ENCODE results near the gene OSCP1. TPM values are rescaled to one million over a fixed set of nuclear protein-coding genes. Genes with fewer than 3 reads are reported as not detected.
A peak's percentile ranks its signal among the peaks of the same experiment; 100 is the strongest.

The OSCP1 gene
- polyA plus RNA-seq, 6 donors from 2014 or later, result 0.62 TPM; not detected in 5

DNA sequence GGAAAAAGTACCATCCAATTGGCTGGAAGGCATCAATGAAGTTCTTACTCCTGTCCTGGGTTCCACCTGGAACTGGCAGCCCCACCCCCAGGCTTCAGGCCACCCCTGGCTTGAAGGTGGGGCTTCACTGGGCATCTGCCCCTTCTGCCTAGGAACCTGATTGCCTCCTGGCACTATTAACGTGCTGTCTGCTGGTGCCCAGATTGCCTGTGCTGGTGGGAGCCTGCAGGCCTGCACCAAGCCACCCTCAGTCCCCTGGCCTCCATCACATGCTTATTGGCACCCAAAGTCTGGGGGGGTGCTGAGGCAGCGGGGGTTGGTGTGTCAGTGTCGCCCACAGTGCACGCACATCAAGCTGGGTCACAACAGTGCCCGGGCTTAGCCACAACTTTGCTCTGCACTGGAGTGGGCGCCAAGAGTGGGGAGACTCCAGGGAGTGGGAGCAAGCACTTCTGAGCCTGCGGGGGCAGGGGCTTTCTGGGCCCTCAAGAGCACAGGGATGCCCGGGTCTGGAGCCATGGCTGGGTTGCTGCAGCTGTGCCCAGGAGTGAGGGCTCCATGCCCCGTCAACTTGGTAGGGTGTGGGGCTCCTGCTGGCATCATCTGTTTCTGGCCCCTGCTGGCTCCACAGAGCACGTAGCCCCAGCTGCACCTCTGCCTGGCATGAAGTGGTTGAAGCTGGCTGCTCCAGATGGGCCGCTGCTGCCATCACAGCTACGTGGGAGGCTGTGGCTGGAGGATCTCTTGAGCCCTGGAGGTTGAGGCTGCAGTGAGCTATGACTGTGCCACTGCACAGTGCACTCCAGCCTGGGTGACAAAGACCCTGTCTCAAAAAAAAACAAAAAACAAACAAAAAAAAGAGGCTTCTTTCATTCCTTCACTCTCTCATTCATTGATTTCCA is 48.4 kb downstream of the OSCP1 start:
- peaks cover 17 to 34% (median 28%) of the 10 kb centered on the region in 3 donors for H3K4me1 Mint-ChIP-seq
- no peak for DNase-seq
- no peak for ATAC-seq (ENCODE audit: low read depth in 2 of 2)
- H3K4me3 Mint-ChIP-seq, result peak overlapping the region in 2 of 8 donors; percentile 30 to 36
- no peaks in the 10 kb centered on the region for H3K27me3 Mint-ChIP-seq
- peak overlapping the region in 3 of 6 donors; percentile 35 to 52 (median 46) for H3K27ac Mint-ChIP-seq
- no peaks in the 10 kb centered on the region for H3K36me3 Mint-ChIP-seq
- peaks cover 0 to 5% (median 0%) of the 10 kb centered on the region in 7 donors for H3K9me3 Mint-ChIP-seq

DNA sequence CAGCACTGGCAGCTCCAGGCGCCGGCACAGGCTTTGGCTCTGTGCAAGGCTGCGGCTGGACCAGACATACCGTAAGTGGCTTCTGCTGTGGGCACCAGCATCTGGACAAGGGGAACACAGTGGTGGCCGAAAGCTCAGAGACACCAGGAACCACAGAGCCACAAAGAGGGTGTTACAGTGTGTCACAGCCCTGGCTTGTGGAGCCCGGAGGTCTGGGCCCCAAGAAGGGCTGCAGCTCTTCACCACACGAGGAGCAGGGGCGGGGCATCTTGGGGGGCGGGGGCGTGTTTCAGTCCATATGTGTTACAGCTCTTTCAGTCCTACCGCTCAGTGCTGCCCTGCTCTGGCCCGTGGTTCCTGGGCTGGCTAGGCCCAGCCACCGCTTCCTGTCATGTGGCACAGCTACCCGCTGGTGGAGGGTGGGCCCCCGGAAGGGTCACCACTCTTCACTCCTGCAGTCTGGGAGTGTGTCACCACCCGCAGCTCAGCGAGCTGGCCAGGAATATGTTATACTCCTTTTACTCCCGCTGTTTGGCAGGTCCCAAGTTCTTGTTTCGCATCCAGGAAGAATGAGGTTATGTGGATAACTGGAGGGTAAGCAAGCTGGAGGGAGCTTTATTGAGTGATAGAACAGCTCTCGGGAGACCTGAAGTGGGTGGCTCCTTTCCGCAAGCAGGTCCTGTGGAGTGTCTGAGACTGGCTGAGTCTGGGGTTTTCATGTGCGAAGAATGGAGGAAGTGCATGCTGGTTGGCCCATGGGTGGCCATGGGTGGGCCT is 49.2 kb downstream of the OSCP1 start:
- Mint-ChIP-seq H3K27ac (peak overlapping the region in 4 of 6 donors; percentile 14 to 89 (median 70)), H3K36me3 (no peaks in the 10 kb centered on the region), H3K4me1 (peaks cover 17 to 34% (median 28%) of the 10 kb centered on the region in 3 donors), H3K27me3 (no peaks in the 10 kb centered on the region), H3K9me3 (peaks cover 0 to 2% (median 0%) of the 10 kb centered on the region in 7 donors), H3K4me3 (peak overlapping the region in 5 of 8 donors; percentile 30 to 69 (median 46))
- ATAC-seq (ENCODE audit: low read depth in 2 of 2) (peak in 1 of 2 donors; percentile 12), DNase-seq (no peak)

DNA sequence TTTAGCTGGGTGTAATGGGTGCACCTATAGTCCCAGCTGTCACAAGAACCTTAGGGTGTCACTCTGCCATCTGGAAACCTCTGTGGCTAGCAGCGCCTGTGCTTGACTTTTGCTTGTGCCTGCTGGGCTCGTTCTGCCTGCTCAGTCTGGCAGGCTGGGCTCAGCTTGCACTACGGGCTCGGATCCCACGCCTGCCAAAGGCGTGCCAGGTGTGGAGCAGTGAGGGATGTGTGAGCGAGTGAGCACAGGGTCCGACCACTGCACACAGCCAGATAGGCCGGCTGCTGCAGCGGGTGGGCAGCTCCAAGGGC is 49.8 kb downstream of the OSCP1 start:
- Mint-ChIP-seq H3K27ac (no peak overlapping the region), H3K4me3 (peak overlapping the region in 3 of 8 donors; percentile 26 to 78 (median 30)), H3K36me3 (no peaks in the 10 kb centered on the region), H3K27me3 (no peaks in the 10 kb centered on the region), H3K4me1 (peaks cover 18 to 39% (median 32%) of the 10 kb centered on the region in 3 donors), H3K9me3 (peaks cover 0 to 2% (median 0%) of the 10 kb centered on the region in 7 donors)
- ATAC-seq (ENCODE audit: low read depth in 2 of 2), result no peak
- no peak for DNase-seq

- no peaks in the 10 kb centered on the region for H3K36me3 Mint-ChIP-seq
- no peak for ATAC-seq (ENCODE audit: low read depth in 2 of 2)
- H3K27me3 Mint-ChIP-seq, result no peaks in the 10 kb centered on the region
- H3K4me3 Mint-ChIP-seq, result peak overlapping the region; percentile 6 to 100 (median 99)
- no peak for DNase-seq
- H3K27ac Mint-ChIP-seq, result peak overlapping the region; percentile 96 to 100 (median 100)
- H3K9me3 Mint-ChIP-seq, result peaks cover 0 to 2% (median 0%) of the 10 kb centered on the region in 7 donors
- peaks cover 22 to 52% (median 48%) of the 10 kb centered on the region in 3 donors for H3K4me1 Mint-ChIP-seq
Observed at GRCh38 chr1:36398370-36398977, 51.8 kb downstream of the OSCP1 start.

GRCh38 chr1:36397378-36398230 is 52.6 kb downstream of the OSCP1 start, which contains the start of gene LSM10:
TSS of gene LSM10 (minus strand) at chr1:36397908. CDS start at chr1:36394129, 3,779 bp downstream.
- ATAC-seq (ENCODE audit: low read depth in 2 of 2) (peak; percentile 93 to 94), DNase-seq (peak; percentile 84)
- Mint-ChIP-seq H3K36me3 (no peaks in the 10 kb centered on the region), H3K4me1 (peaks cover 28 to 58% (median 55%) of the 10 kb centered on the region in 3 donors), H3K4me3 (peak within 1 kb of the TSS; percentile 91 to 100 (median 99)), H3K27ac (peak within 1 kb of the TSS; percentile 96 to 100 (median 100)), H3K9me3 (peaks cover 0 to 2% (median 0%) of the 10 kb centered on the region in 7 donors), H3K27me3 (no peaks in the 10 kb centered on the region)

DNA sequence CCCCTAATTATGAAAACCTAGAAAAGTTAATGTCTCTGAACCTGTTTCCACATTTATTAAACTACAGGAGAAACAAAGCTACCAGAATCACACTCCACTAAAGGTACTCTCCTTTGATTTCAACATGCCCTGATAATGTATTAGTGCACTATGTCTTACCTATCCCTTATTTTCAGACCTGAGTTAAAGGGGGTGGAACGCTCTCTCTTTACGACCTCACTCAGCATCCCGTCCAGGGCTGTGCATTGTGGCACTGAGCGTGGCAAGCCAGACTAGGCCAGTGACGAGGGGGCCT is 53.2 kb downstream of the OSCP1 start:
- Mint-ChIP-seq H3K4me1 (peaks cover 31 to 61% (median 58%) of the 10 kb centered on the region in 3 donors), H3K9me3 (peaks cover 0 to 2% (median 0%) of the 10 kb centered on the region in 7 donors), H3K4me3 (peak overlapping the region; percentile 91 to 100 (median 99)), H3K27ac (peak overlapping the region; percentile 96 to 100 (median 100)), H3K27me3 (no peaks in the 10 kb centered on the region), H3K36me3 (no peaks in the 10 kb centered on the region)
- ATAC-seq (ENCODE audit: low read depth in 2 of 2) (peak; percentile 45 to 48), DNase-seq (no peak)

DNA sequence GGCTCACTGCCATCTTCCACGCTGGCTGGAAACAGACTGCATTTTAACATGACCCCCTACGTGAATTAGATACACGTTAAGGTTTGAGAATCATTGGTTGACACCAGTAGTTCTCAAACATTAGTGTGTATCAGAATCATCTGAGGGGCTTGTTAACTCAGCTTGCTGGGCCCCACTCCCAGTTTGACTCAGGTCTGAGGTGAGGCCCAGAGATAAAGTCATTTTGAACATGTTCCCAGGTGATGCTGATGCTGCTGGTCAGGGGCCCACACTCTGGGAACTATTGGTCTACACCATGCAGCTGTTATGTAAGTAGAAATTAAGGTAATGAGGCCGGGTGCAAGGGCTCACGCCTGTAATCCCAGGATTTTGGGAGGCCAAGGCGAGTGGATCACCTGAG is 53.9 kb downstream of the OSCP1 start:
- H3K27ac Mint-ChIP-seq, result peak overlapping the region in 4 of 6 donors; percentile 96 to 100 (median 100)
- no peak for ATAC-seq (ENCODE audit: low read depth in 2 of 2)
- peaks cover 1 to 3% of the 10 kb centered on the region in 2 donors for H3K36me3 Mint-ChIP-seq
- peak overlapping the region; percentile 91 to 100 (median 99) for H3K4me3 Mint-ChIP-seq
- no peak for DNase-seq
- H3K4me1 Mint-ChIP-seq, result peaks cover 32 to 66% (median 62%) of the 10 kb centered on the region in 3 donors
- no peaks in the 10 kb centered on the region for H3K27me3 Mint-ChIP-seq
- peaks cover 0 to 2% (median 0%) of the 10 kb centered on the region in 7 donors for H3K9me3 Mint-ChIP-seq

DNA sequence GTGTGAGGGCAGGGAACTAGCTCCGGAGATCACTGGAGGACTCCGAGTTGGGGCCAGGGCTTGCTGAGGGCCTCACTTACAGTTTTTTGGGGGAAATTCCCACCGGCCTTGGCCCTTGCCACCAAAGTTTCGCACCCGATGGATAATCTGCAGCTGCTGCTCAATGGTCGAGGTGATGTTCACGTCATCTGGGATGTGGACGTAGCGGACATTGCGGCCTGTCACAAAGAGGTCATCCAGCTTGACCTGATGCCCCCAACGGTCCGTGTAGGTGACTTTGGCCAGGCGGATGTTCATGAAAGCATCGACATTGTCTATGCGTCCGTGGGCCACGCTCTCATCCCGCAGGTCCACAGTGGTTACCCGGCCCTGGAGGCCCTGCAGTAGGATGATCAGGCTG is 56.6 kb downstream of the OSCP1 start:
- H3K27me3 Mint-ChIP-seq, result no peaks in the 10 kb centered on the region
- H3K4me1 Mint-ChIP-seq, result peaks cover 54 to 85% (median 82%) of the 10 kb centered on the region in 3 donors
- no peak for ATAC-seq (ENCODE audit: low read depth in 2 of 2)
- peaks cover 0 to 4% (median 0%) of the 10 kb centered on the region in 7 donors for H3K9me3 Mint-ChIP-seq
- no peak for DNase-seq
- peaks cover 5 to 8% of the 10 kb centered on the region in 2 donors for H3K36me3 Mint-ChIP-seq
- H3K4me3 Mint-ChIP-seq, result peak overlapping the region in 4 of 8 donors; percentile 24 to 81 (median 56)
- peak overlapping the region in 3 of 6 donors; percentile 36 to 70 (median 65) for H3K27ac Mint-ChIP-seq

DNA sequence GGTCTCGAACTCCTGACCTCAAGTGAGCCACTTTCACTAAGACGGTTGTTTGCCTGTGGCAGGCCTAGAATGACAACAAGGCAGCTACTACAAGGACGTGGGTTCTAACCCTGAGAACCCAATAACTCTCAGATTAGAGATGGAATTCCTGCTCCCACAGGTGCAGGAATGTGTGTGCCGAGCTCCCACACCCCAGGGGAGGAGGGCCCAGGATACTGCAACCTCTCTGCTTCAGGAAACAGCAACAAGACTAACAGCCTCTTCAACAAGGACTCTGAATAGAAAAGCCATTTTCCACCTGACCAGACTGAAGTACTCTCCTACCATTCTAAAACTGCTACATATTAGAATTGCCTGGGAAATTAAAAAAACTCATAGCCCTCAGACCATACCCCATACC is 57.4 kb downstream of the OSCP1 start:
- Mint-ChIP-seq H3K36me3 (peaks cover 5 to 8% of the 10 kb centered on the region in 2 donors), H3K4me1 (peaks cover 50 to 89% (median 79%) of the 10 kb centered on the region in 3 donors), H3K4me3 (peak overlapping the region in 6 of 8 donors; percentile 6 to 88 (median 65)), H3K9me3 (peaks cover 0 to 4% (median 0%) of the 10 kb centered on the region in 7 donors), H3K27ac (peak overlapping the region in 5 of 6 donors; percentile 36 to 97 (median 80)), H3K27me3 (no peaks in the 10 kb centered on the region)
- no peak for DNase-seq
- no peak for ATAC-seq (ENCODE audit: low read depth in 2 of 2)

GRCh38 chr1:36391271-36391670 is 59.0 kb downstream of the OSCP1 start:
- Mint-ChIP-seq H3K27ac (peak overlapping the region; percentile 92 to 98 (median 97)), H3K4me1 (peaks cover 54 to 91% (median 79%) of the 10 kb centered on the region in 3 donors), H3K27me3 (no peaks in the 10 kb centered on the region), H3K36me3 (peaks cover 5 to 8% of the 10 kb centered on the region in 2 donors), H3K9me3 (peaks cover 0 to 4% (median 0%) of the 10 kb centered on the region in 7 donors), H3K4me3 (peak overlapping the region; percentile 75 to 89 (median 85))
- no peak for DNase-seq
- no peak for ATAC-seq (ENCODE audit: low read depth in 2 of 2)

- H3K36me3 Mint-ChIP-seq, result peaks cover 5 to 8% of the 10 kb centered on the region in 2 donors
- DNase-seq (peak; percentile 61), ATAC-seq (ENCODE audit: low read depth in 2 of 2) (peak; percentile 11 to 16)
- H3K4me3 Mint-ChIP-seq, result peak overlapping the region; percentile 75 to 89 (median 85)
- H3K27ac Mint-ChIP-seq, result peak overlapping the region; percentile 92 to 98 (median 97)
- no peaks in the 10 kb centered on the region for H3K27me3 Mint-ChIP-seq
- H3K9me3 Mint-ChIP-seq, result peaks cover 0 to 4% (median 0%) of the 10 kb centered on the region in 7 donors
- peaks cover 55 to 87% (median 73%) of the 10 kb centered on the region in 3 donors for H3K4me1 Mint-ChIP-seq
Observed at GRCh38 chr1:36390411-36390810, 59.8 kb downstream of the OSCP1 start.

DNA sequence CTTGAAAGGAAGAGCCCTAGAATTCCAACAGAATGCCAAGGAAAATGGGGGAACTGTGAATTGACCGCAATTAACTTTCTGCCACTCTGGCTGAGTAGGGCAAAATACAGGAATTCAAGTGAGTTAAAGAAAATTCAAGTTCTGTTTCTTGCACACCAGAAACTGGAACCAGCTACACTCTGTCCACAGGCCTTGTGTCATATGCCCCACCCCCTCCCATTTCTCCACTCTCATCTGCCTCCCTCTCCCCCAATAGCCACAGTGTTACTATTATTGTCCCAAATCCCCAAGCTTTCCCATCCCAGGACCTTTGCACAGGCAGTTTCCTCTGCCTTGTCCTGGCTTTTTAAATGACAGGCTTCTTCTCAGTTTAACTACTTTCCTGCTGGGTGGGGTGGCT is 60.3 kb downstream of the OSCP1 start:
- Mint-ChIP-seq H3K36me3 (peaks cover 5 to 8% of the 10 kb centered on the region in 2 donors), H3K9me3 (peaks cover 0 to 4% (median 0%) of the 10 kb centered on the region in 7 donors), H3K4me3 (peak overlapping the region; percentile 75 to 89 (median 85)), H3K27ac (peak overlapping the region; percentile 96 to 98 (median 97)), H3K27me3 (no peaks in the 10 kb centered on the region), H3K4me1 (peaks cover 53 to 85% (median 69%) of the 10 kb centered on the region in 3 donors)
- ATAC-seq (ENCODE audit: low read depth in 2 of 2) (peak in 1 of 2 donors; percentile 7), DNase-seq (peak; percentile 34)

All from naive B cell (primary cell).